Keratinocyte (primary cell): ENCODE data around the gene ITGB3. TPM values are rescaled to one million over a fixed set of nuclear protein-coding genes. Genes with fewer than 3 reads are reported as not detected.

Source experiments
- DNase-seq: peaks from one replicate; pipeline ENCODE4 v3.0.0-alpha.2; 2011; ENCODE audit warnings: low read depth, missing footprints, low spot score
- FAIRE-seq: peaks from 2 replicates; lab custom pipeline; 2011; peaks lifted over from hg19 to GRCh38; lab: Jason Lieb, UNC
- H2AFZ ChIP-seq: 2 replicates; pipeline ENCODE4 v1.6.0; 2012; ENCODE audit warnings: low read length, control low read depth, inconsistent platforms; ENCODE audit not compliant: control insufficient read depth
- H3K27ac ChIP-seq: 2 replicates; pipeline ENCODE4 v1.5.1; 2011; ENCODE audit warnings: low read length; ENCODE audit not compliant: control insufficient read depth, insufficient read depth
- H3K27me3 ChIP-seq: 3 replicates; pipeline ENCODE4 v1.6.0; 2011; ENCODE audit warnings: low read length; ENCODE audit not compliant: control insufficient read depth, insufficient read depth; ENCODE audit errors: extremely low read depth
- H3K36me3 ChIP-seq, 2 experiments: 2 replicates in 1 of 2; 3 replicates in 1 of 2; pipeline ENCODE4 v1.5.1; 2011; ENCODE audit warnings: low read length in 2 of 2, mild to moderate bottlenecking in 1 of 2; ENCODE audit not compliant: control insufficient read depth in 2 of 2, insufficient read depth in 2 of 2; ENCODE audit errors: extremely low read depth in 1 of 2
- H3K4me1 ChIP-seq: 3 replicates; pipeline ENCODE4 v1.5.1; 2011; ENCODE audit warnings: low read length; ENCODE audit not compliant: control insufficient read depth, insufficient read depth; ENCODE audit errors: extremely low read depth
- H3K4me2 ChIP-seq: 3 replicates; pipeline ENCODE4 v1.6.0; 2011; ENCODE audit warnings: low read depth, low read length; ENCODE audit not compliant: control insufficient read depth, insufficient read depth; ENCODE audit errors: extremely low read depth
- H3K4me3 ChIP-seq, 3 experiments: fragments of 200-600 bp in 1 of 3; sonication (generic) in 1 of 3; 2 replicates in 2 of 3; 3 replicates in 1 of 3; pipeline ENCODE4 v1.5.1; 2011 to 2016; ENCODE audit warnings: low read length in 3 of 3, mild to moderate bottlenecking in 3 of 3, control low read depth in 2 of 3, inconsistent platforms in 1 of 3, low read depth in 1 of 3, mixed read lengths in 1 of 3, mixed run types in 1 of 3, moderate library complexity in 1 of 3; ENCODE audit not compliant: control insufficient read depth in 2 of 3, insufficient read depth in 2 of 3; ENCODE audit errors: extremely low read depth in 1 of 3
- H3K79me2 ChIP-seq: 2 replicates; pipeline ENCODE4 v1.6.0; 2012; ENCODE audit warnings: low read length; ENCODE audit not compliant: control insufficient read depth, insufficient read depth
- H3K9ac ChIP-seq: 3 replicates; pipeline ENCODE4 v1.6.0; 2011; ENCODE audit warnings: low read length; ENCODE audit not compliant: control insufficient read depth, insufficient read depth; ENCODE audit errors: extremely low read depth
- H3K9me1 ChIP-seq: 3 replicates; pipeline ENCODE4 v1.6.0; 2011; ENCODE audit warnings: low read length; ENCODE audit not compliant: control insufficient read depth, insufficient read depth; ENCODE audit errors: extremely low read depth
- H3K9me3 ChIP-seq: 2 replicates; pipeline ENCODE4 v1.5.1; 2012; ENCODE audit warnings: low read depth, low read length; ENCODE audit not compliant: control insufficient read depth
- H4K20me1 ChIP-seq: 3 replicates; pipeline ENCODE4 v1.6.0; 2011; ENCODE audit warnings: low read length; ENCODE audit not compliant: control insufficient read depth, insufficient read depth; ENCODE audit errors: extremely low read depth
- CTCF ChIP-seq, 3 experiments: IDR thresholded peaks in 1 of 3; conservative IDR thresholded peaks in 1 of 3; optimal IDR thresholded peaks in 1 of 3; 2 replicates in 2 of 3; 3 replicates in 1 of 3; pipeline versions ENCODE3 to v1.5.1; 2011; ENCODE audit warnings: low read length in 3 of 3, mild to moderate bottlenecking in 3 of 3, moderate library complexity in 2 of 3, control low read depth in 1 of 3, inconsistent platforms in 1 of 3; ENCODE audit not compliant: insufficient read depth in 2 of 3; ENCODE audit errors: extremely low read depth in 1 of 3
- EZH2 ChIP-seq: IDR thresholded peaks from one replicate; pipeline ENCODE4 v1.6.1; 2012; ENCODE audit warnings: inconsistent platforms, mild to moderate bottlenecking, low read length, moderate library complexity
- dilution Hi-C: fragments of 300-500 bp; cut with MboI; formaldehyde crosslinking; loops from one replicate; pipeline ENCODE4 v1.7.0; 2020; ENCODE audit warnings: low sequenced_read_pairs; ENCODE audit not compliant: extremely low pct_ligation_motif_present
- polyA plus RNA-seq, 5 experiments: library from polyadenylated mRNA; depleted of rRNA in 3 of 5; stranded (reverse) in 3 of 5; stranded (forward) in 1 of 5; unstranded in 1 of 5; fragments of >200 nt; gene quantifications; 1 replicate in 1 of 5; 2 replicates in 3 of 5; 3 replicates in 1 of 5; pipeline versions ENCODE4 v1.2.1 to v1.2.3, GENCODE V29; 2011 to 2012; ENCODE audit warnings: missing spikeins in 2 of 5, low read depth in 1 of 5, low replicate concordance in 1 of 5

Gene ITGB3
- polyA plus RNA-seq, 1 donor (not counting 4 experiments of a cell fraction or from before 2014, with no cell fraction given) = not detected

GRCh38 chr17:47299239-47299910 is 45.7 kb downstream of the ITGB3 start:
- TF ChIP-seq EZH2 (no peak), CTCF (optimal IDR thresholded peaks at IDR 0.05 in 1 of 3, IDR thresholded peaks at IDR 0.05 in 1 of 3, conservative IDR thresholded peaks at IDR 0.05 in 1 of 3; ENCODE audit: extremely low read depth in 1 of 3, insufficient read depth in 2 of 3, low read length in 3 of 3) (no peak)

DNA sequence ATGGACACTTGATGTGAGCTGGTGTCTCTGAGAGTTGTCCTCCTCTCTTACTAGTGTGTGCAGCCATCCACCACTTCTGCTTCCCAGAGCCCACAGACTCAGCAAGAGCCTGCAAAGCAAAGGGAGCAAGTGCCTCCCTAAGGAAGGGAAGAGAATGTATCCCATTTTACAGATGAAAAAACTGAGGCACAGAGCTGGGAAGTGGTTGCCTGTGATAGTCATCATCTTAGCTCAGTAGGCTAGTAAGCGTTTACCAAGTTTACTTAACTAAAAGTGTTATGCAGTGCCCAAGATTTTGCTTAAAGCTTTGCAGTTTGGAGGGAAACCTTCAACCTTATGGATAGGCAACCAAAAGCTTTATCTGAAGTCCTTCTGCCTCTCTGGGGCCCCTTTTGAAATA is 47.1 kb downstream of the ITGB3 start:
- Histone ChIP-seq H3K27ac (no peak overlapping the region), H2AFZ (no peak overlapping the region), H3K4me1 (peaks cover 7% of the 10 kb centered on the region), H3K79me2 (no peaks in the 10 kb centered on the region), H4K20me1 (no peaks in the 10 kb centered on the region), H3K4me3 (no peak overlapping the region), H3K4me2 (no peak overlapping the region), H3K27me3 (peaks cover 30% of the 10 kb centered on the region), H3K9ac (no peak overlapping the region), H3K9me1 (no peaks in the 10 kb centered on the region), H3K36me3 (no peaks in the 10 kb centered on the region), H3K9me3 (peaks cover 9% of the 10 kb centered on the region)
- DNase-seq (no peak), FAIRE-seq (no peak)
- no peak for TF ChIP-seq CTCF (optimal IDR thresholded peaks at IDR 0.05 in 1 of 3, IDR thresholded peaks at IDR 0.05 in 1 of 3, conservative IDR thresholded peaks at IDR 0.05 in 1 of 3; ENCODE audit: extremely low read depth in 1 of 3, insufficient read depth in 2 of 3, low read length in 3 of 3)
- no peak for TF ChIP-seq EZH2
- dilution Hi-C loops = no loop called here

More at GRCh38 chr17:47299239-47299910, 45.7 kb downstream of the ITGB3 start:
- H3K4me2 ChIP-seq = no peak overlapping the region
- H3K79me2 ChIP-seq = no peaks in the 10 kb centered on the region
- no peak overlapping the region for H3K4me3 ChIP-seq
- no peaks in the 10 kb centered on the region for H3K36me3 ChIP-seq
- DNase-seq (no peak), FAIRE-seq (no peak)
- no peak overlapping the region for H3K9ac ChIP-seq
- H3K27me3 ChIP-seq = peaks cover 40% of the 10 kb centered on the region
- H3K9me1 ChIP-seq = no peaks in the 10 kb centered on the region
- H4K20me1 ChIP-seq = no peaks in the 10 kb centered on the region
- dilution Hi-C loops = no loop called here
- no peak overlapping the region for H2AFZ ChIP-seq
- H3K4me1 ChIP-seq = no peaks in the 10 kb centered on the region
- peaks cover 9% of the 10 kb centered on the region for H3K9me3 ChIP-seq
- no peak overlapping the region for H3K27ac ChIP-seq
